Amniotic epithelial cell (primary cell): Measurements from ENCODE around the gene RPL34.
"Not testable (repeated sequence)": the region's sequence is repeated elsewhere in the genome, so short reads cannot be mapped to it uniquely, and the experiment has no call there.

Source experiments
- DNase-seq: peaks from one replicate; pipeline ENCODE4 v3.0.0-alpha.2; 2010; ENCODE audit warnings: low read depth

RPL34 gene

DNA sequence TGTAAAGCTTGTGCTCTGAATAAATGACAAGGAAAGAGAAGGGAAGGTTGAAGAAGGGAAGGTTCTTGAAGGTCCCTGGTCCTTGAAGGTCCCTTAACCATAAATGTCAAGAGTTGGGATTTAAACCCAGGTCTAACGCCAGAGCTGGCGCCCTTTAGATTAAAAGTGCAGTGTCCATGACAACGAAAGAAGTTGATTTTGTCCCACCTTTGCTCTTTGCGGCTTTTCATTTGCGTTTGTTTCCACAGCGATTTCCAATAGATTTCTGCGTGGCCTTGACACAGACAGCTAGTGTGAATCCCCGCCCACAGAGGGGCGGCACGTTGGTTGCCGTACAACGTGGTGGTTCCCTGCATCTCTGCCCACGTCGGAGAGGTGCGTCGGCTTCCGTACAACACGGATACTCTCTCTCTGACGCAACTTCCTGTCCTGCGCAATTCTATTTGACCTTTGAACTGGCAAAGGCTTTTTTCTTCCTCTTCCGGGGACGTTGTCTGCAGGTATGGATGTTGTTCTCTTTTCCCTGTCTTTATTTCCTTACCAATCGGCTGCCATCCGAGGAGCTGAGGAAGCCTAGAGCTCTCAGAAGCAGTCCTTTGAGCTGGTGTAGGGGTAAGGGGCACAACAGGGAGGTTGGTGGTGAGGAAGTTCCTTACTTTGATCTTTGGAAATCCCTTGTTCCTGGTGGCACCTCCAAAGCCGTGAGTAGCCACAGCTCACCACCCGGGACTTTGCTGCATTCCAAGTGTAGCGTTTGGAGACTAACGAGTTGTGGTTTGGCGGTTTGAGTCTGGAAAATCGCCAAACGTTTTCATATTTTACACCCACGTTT lies at the start of gene RPL34:
RPL34 (plus strand) TSS at position 476 of the 832 bp plus-strand sequence. CDS start 1,384 bp downstream, outside the sequence.
- DNase-seq = peak; percentile 99

DNA sequence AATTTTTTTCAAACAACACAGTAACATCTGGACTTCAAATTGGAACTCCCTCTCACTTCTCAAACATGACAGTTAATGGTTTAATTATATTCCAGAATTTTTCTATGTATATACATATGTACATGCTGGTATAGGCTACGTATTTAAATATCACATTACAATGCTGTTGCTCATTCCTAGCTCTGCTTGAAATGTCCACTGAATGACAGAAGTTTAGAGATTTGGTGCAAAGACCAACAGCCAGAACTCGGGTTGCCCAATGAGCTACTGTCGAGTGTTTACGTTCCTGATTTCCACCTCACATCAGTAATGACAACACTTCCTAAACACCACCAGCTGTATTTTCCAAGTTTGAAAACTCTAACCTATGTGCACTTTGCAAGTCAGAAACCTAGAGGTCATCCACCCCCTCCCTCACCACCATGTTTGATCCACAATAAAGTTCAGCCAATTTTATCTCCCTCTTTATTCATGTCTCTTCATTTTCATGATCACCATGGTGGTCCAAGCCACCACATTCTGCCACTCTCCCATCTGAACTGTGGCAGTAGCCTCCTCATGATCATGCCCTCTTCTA lies 49.3 kb upstream of the RPL34 start:
- peak; percentile 7 for DNase-seq

DNA sequence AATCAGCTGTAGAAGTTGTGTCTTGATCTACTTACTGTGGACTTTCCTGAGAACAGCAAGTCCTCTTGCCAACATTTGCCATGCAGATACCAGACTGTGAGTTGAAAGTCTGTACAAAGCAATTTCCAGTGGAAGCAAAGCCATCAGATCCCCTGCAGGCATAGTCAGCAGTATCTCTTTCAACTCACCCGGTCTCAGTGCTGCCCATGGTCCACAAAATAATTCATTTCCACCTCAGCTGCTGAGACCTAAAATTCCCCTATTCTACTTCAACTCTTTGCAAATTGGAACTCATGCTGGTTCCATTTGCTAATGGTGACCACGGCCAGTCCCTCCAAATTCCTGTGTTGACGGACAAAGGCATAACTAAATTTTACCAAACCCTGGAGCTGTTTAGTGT lies 46.0 kb upstream of the RPL34 start:
- no peak for DNase-seq

DNA sequence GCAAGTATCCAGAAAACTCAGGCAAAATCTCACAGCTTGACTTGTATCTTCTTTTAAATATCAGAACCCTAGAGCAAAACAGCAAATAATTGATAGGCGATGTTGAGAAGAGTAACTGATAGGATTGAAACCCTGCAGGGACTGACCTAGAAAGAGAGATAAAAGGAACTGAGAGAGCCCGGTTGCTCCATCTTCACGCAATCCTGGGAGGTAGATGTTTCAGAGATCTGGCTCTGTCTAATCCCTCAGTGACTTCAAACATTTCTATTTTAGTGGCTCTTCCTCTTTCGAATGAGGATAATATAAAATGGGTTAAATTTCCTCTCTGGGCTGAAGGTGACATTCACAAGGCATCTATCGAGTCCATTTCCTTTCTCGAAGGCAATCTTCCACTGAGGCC lies 39.3 kb upstream of the RPL34 start:
- DNase-seq = no peak

DNA sequence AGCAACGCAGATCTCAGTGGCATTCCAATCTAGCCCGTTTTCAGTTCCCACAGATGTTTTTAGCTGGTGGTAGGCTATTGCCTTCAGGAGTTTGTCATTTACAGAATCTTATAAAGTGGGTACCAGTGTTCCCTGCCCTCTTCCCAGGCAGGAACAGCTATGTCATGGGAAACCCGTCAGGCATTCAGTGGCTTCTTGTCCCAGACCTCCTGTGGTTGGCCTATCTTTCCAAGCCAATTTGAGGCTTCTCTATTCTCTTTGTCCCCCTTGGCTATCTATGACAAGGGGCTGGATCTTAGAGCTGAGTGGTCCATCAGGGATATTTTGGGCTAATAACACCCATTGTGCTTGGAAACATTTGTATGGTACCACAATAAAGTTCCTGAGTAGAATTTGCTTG lies 33.6 kb upstream of the RPL34 start:
- no peak for DNase-seq

DNA sequence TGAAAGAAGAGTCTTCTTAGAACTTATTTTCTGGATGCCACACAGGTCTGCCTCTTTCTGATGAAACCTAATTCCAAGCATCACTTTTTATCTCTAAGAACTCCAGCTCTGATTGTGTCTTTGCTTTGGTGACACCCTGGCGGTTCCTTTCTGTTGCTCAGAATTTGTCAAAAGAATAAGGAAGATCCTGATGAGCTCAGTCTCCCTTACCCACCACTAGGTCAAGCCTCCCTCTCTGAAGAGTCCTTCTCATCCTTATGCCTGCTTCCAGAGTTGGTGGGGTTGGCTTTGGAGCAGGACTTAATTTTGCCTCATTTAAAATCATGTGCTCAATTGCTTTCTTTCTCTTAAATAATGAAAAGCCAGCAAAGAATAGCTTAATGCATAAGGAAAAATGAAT lies 31.5 kb upstream of the RPL34 start:
- no peak for DNase-seq

DNA sequence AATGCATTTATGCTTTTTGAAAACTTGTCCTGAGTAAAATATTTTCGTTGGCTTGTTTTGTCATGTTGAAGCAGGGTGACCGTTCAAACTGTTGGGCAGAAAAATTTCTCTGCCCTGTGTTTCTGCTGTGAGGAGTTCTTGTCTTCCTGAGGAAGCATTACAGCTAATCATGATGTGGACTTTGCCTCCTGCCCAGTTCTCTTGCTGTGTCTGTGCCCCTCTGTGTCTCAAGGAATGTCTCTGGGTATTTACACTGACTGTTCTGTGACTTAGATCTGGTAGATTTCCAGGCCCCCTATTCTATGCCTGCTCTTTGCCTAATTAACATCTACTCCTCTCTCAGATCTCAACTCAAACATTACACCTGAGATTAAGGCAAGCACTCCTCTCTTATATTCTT lies 30.4 kb upstream of the RPL34 start:
- no peak for DNase-seq

DNA sequence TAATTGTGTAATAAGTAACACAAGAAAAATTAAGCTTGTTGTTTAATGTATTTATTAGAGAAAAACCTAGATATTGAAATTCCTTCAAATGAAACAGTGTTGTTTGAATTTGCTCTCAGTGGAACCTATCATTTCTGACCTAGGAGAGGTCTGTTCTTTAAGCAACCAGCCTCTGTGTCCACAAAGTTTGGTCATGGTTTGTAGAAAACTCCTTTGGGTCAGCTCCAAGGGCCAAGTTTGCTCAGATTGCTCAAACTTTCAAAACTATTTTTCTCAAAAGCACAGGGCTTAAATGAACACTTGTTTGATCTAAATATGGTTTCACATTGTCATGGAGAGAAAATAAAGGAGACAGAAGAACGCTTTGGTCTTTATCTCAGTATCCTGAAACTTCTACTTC lies 29.6 kb upstream of the RPL34 start:
- DNase-seq = no peak

DNA sequence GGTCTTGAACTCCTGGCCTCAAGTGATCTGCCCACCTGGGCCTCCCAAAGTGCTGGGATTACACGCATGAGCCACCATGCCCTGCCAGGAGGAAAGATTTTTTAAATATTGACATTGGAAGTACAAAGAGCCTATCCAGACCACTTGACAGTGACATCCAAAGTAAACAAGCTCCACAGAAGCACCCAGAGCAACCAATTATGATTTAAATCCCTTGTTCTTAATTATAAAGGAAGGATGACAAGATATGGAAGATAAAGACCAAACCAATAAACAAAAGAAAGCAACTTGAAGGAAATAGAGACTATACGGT lies 27.7 kb upstream of the RPL34 start:
- DNase-seq = no peak

DNA sequence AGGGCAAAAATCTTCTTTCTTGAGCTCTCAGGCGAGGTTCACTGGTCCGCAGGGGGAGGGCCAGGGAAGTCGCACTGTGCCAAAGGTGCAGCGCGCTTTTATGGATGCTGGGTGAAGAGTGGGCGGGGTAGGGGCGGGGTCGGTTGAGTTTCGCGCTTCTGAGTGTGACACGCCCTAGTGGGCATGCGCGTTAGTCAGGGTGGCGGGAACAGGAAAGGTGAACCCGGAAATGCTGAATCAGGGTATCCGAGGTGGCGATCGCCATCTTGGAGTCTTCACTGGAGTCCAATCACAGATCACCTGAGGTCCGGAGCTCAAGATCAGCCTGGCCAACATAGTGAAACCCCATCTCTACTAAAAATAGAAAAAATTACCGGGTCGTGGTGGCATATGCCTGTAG lies 26.1 kb upstream of the RPL34 start:
- DNase-seq = not testable (repeated sequence)

DNA sequence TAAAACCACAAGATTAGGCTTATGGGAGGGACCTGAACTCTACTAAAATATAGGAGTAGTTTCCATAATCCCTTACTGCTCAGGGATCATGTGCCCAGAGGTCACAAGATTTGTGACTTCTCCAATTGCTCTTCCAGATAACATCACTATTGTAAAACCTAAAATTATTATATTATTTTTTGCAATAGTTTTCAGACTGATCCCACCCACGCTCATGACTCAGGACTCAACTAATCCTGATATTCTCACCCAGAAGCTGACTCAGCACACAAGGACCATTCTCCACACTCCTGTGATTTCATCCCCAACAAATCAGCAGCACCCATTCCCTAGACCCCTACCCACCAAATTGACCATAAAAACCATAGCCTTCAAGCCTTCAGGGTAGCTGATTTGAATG lies 24.0 kb upstream of the RPL34 start:
- peak; percentile 67 for DNase-seq

DNA sequence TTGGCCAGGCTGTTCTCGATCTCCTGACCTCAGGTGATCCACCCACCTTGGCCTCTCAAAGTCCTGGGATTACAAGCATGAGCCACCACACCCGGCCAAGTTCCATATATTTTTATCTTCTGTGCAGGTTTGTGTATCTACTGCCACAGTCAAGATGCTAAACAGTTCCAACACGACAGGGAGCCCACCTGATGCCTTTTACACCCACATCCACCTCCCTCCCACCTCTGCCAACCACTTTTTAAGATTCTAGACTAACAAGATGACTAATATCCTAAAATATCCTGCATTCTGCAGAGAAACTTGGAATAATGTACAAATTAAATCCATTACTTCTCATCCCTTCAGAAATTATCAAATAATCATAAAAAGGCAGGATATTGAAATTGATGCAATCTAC lies 19.3 kb upstream of the RPL34 start:
- DNase-seq = no peak

DNA sequence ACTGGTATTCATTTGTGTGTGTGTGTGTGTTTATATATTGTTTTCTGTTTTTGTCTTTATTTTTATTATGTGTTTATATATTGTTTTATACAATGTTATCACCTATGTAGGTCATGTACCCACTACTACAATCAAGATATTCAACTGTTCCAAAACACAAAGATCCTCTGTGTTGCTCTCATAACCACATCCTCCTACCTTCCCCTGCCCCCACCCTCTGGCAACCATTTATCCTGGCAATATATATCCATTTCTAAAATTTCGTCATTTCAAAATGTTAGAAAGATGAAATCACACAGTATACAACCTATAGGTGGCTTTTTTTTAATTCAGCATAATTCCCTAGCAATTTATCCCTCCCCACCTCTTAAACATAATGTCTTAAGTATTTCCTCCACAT lies 18.8 kb upstream of the RPL34 start:
- no peak for DNase-seq

DNA sequence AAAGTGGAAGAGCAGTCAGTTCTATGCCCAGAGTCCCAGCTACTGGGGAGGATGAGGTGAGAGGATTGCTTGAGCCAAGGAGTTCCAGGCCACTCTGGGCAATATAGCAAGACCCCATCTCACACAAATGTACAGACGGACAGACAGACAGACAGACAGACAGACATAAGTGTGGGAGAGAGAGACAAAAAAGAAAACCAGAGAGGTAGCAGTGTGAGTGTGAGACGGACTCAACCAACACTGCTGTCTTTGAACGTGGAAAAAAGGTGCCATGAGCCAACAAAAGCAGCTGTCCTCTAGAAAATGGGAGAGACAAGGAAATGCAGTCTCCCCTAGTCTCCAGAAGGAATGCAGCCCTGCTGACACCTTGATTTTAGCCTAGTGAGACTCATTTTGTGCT lies 18.2 kb upstream of the RPL34 start:
- DNase-seq = no peak

DNA sequence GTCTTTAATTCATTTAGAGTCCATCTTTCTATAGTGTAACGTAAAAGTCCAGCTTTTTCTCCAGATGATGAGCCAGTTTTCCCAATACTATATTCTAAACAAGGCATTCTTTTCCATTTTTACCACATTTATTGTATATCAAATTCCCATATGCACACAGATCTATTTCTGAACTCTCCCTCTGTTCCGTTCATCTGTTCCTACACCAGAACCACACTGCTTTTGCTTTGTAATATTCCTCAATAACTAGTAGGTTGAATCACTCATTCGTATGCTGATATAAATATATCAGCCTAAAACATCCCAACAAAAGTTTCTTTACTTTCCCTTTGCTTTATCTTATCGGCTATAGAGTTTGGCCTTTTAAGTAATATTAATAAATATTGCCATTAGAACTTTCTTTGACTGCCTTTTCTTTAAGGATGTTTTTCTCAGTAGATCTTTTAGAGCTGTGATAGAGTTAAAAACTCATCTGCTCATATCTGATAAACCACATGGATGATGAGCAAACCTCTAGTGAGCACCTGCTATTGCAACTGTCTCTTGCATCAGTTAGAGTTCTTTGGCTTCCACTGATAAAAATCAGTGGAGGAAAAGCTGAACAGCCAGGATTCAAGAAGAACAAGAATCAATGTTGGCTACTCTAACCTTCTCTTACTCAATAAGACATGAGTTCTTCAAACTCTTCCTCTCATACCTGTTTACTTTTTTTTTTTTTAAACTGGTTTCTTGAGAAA lies 13.1 kb upstream of the RPL34 start:
- no peak for DNase-seq

DNA sequence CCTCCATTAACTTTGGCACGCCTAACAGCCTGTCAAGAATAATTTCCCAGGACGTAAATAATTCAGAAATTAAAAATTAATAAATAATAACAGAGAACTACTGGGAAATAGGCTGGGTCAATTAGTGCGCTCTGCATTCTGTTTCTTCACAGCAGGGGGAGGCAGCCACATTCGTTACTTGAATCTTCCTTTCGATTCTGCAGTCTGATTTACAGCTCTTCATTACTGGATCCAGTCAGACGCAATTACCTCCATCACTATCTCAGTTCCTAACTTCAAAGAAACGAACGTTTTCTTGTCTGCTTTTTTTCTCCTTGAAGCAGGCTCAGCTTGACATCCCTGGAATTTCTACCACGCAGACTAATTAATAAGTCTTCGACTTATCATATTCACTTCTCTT lies 9.0 kb upstream of the RPL34 start:
- peak; percentile 58 for DNase-seq

DNA sequence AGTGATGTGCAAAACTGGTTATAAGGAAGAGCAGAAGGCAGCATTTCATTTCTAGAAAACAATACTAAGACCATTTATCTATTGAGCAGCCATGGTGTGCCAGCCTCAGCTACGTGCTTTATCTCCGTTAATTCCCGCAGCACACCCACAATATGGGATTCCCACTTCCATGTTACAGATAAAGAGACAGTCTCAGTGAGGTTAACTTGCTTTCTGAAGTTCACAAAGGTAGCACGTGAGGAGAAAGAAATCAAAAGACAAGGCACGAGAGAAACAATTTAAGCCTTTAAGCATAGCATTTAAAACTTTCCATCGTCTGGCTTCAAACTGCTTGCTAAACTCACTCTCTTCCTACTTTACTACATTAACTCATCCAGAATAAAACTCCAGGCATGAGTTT lies 8.0 kb upstream of the RPL34 start:
- DNase-seq = no peak

DNA sequence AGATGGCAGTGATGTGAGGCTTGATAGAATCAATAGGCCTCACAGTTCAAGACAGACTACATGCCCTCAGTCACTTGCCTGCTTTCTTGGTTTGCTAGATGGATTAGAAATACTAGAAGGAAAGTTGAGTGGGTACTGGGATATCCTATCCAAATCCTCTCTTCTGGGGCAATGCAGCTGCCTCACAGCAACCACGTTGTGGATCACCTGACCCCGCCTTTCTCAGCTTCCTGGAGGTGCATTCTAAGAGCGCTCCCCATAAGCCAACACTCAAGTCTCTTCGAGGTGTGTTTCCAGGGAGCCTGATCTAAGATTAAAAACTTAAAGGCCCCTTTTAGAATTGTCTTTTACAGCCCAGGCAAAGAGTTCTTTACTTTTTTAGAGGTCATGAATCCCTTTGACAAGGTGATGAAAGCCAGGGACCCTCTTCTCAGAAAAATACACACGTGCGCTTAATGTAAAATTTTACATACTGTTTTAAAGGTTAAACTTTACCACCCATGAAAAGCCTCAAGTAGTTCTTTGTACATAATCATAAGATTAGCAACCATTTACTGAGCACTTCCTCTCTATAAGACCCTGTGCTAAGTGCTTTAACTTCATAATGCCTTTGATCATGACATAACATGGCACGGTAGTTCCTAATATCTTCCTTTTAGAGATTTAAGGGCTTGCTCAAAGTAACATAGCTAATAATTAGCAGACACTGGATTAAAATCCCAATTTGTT lies 840 bp upstream of the RPL34 start:
- DNase-seq = no peak

DNA sequence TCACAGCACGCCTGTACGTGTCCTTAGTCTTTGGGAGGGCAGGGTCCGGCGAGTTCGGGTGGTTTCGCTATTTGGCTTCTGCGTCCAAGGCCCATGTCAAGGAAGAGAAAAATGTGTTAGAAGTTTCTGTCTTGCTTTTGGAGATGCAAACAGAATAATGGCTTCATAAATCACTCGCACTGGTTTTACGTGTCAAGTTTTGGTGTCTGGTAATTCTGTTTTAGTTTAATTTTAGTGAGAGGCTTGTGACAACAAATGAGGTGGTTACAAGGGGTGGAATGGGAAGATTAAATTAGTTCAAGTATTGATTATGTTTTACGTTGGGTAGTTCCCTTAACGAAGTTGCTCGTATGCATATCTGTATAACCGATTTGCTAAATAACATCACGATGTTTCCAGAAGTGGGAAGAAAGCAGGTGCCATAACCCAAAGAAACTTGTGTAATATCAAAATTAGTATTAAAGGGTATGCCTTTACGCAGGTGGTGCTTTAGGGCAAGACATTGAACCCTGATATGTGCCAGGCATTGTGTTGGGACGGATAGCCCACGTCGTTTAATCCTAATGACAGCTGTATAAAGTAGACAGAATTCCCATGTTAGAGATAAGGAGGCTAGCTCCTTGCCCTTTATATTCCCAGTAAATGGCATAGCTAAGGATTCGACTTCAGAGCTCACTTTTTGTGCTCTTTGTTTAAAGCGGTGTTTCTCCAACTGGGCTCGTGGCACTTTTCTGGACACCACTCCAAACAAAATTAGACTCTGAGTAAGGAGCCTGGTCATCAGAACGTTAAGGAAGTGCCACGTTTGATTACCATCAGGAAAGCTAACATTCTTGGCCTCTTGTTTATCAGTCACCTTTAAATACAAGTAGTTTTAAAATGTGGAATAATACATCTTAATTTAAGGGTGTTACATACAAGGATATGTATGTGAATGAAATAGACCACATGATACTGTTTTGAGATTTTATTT lies 843 bp downstream of the RPL34 start:
- peak; percentile 12 for DNase-seq

DNA sequence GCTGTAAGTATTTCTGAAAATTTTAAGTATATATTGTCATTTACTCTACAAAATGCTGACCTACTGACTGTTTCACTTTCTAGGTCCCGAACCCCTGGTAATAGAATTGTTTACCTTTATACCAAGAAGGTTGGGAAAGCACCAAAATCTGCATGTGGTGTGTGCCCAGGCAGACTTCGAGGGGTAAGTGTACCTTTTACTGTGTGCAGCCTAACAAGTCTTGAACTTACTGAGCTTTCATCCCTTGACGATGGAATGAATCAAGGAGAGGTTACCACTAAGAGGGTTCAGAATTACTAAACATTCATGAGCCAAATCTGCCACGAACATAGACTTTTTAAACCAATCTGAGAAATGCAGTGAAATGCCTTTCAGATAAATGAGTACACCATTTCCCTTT lies 1.6 kb downstream of the RPL34 start:
- no peak for DNase-seq

DNA sequence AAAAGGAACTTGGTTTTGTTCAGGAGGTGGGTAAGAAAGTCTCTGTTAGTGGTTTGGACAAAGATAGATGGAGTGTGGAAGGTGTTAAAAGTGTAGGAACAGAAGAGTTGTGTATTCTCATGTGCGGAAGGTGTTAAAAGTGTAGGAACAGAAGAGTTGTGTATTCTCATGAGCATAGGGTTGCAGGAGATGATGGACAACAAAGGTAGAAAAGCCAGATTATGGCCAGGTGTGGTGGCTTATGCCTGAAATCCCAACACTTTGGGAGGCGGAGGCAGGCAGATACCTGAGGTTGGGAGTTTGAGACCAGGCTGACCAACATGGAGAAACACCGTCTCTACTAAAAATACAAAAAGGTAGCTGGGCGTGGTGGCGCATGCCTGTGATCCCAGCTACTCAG lies 2.5 kb downstream of the RPL34 start:
- no peak for DNase-seq
